HFFc6 (cell line): Measurements from ENCODE around the gene ULBP1. TPM values are rescaled to one million over a fixed set of nuclear protein-coding genes. Genes with fewer than 3 reads are reported as not detected.
"Not testable (repeated sequence)": the region's sequence is repeated elsewhere in the genome, so short reads cannot be mapped to it uniquely, and the experiment has no call there.

Experiments used
- DNase-seq: peaks from one replicate; pipeline ENCODE4 v3.0.0-alpha.2; 2018
- H3K27ac Mint-ChIP-seq: 2 replicates; pipeline ENCODE4 v1.8.0; 2020; ENCODE audit warnings: mild to moderate bottlenecking, mixed read lengths
- H3K27me3 Mint-ChIP-seq: 2 replicates; pipeline ENCODE4 v1.8.0; 2021; ENCODE audit warnings: mild to moderate bottlenecking, moderate library complexity, mixed read lengths; ENCODE audit not compliant: insufficient read depth
- H3K36me3 Mint-ChIP-seq: 2 replicates; pipeline ENCODE4 v1.8.0; 2021; ENCODE audit warnings: low read depth, mixed read lengths
- H3K4me1 Mint-ChIP-seq: 2 replicates; pipeline ENCODE4 v1.8.0; 2020; ENCODE audit warnings: low read depth, mixed read lengths
- H3K4me3 Mint-ChIP-seq: 2 replicates; pipeline ENCODE4 v1.8.0; 2020; ENCODE audit warnings: mild to moderate bottlenecking, moderate library complexity, mixed read lengths
- H3K9me3 Mint-ChIP-seq: 2 replicates; pipeline ENCODE4 v1.8.0; 2020; ENCODE audit warnings: mild to moderate bottlenecking, mixed read lengths
- CTCF ChIP-seq: fragments of 200-600 bp; sonication (generic); IDR thresholded peaks from 2 replicates; pipeline ENCODE4 v1.5.0; 2021; ENCODE audit warnings: antibody characterized with exemption, mild to moderate bottlenecking
- total RNA-seq, 6 experiments: library from RNA; stranded (reverse); fragmentation: NEBNext Ultra II Directional; extraction: Animal tissue kit (Norgen Biotek cat#: 25700); gene quantifications; 2 replicates in 1 of 6; 3 replicates in 5 of 6; pipeline ENCODE4 v1.2.3, GENCODE V29; 2021

The ULBP1 gene
- total RNA-seq, 6 experiments from 2014 or later: 8.6 to 12.7 (median 9.8) TPM

- no peak for TF ChIP-seq CTCF
- peaks cover 30% of the 10 kb centered on the region for H3K4me1 Mint-ChIP-seq
- DNase-seq: no peak
- peaks cover 15% of the 10 kb centered on the region for H3K27me3 Mint-ChIP-seq
- H3K4me3 Mint-ChIP-seq: no peak overlapping the region
- peaks cover 14% of the 10 kb centered on the region for H3K36me3 Mint-ChIP-seq
- H3K9me3 Mint-ChIP-seq: no peaks in the 10 kb centered on the region
- H3K27ac Mint-ChIP-seq: no peak overlapping the region
Observed at GRCh38 chr6:149967591-149967990, 3.8 kb downstream of the ULBP1 start.

GRCh38 chr6:149967999-149968398, 4.3 kb downstream of the ULBP1 start:
- peaks cover 14% of the 10 kb centered on the region for H3K36me3 Mint-ChIP-seq
- not testable (repeated sequence) for DNase-seq, H3K27ac Mint-ChIP-seq, H3K9me3 Mint-ChIP-seq, H3K4me3 Mint-ChIP-seq
- peaks cover 16% of the 10 kb centered on the region for H3K27me3 Mint-ChIP-seq
- peaks cover 26% of the 10 kb centered on the region for H3K4me1 Mint-ChIP-seq

GRCh38 chr6:149968909-149969308, 5.2 kb downstream of the ULBP1 start:
- peaks cover 17% of the 10 kb centered on the region for H3K27me3 Mint-ChIP-seq
- not testable (repeated sequence) for H3K9me3 Mint-ChIP-seq, H3K4me3 Mint-ChIP-seq, H3K27ac Mint-ChIP-seq, DNase-seq
- peaks cover 18% of the 10 kb centered on the region for H3K4me1 Mint-ChIP-seq
- H3K36me3 Mint-ChIP-seq: peaks cover 14% of the 10 kb centered on the region

GRCh38 chr6:149969635-149970034, 5.9 kb downstream of the ULBP1 start:
- Mint-ChIP-seq H3K9me3 (no peaks in the 10 kb centered on the region), H3K4me1 (peaks cover 12% of the 10 kb centered on the region), H3K27ac (no peak overlapping the region), H3K4me3 (no peak overlapping the region), H3K36me3 (peaks cover 9% of the 10 kb centered on the region), H3K27me3 (peaks cover 12% of the 10 kb centered on the region)
- TF ChIP-seq CTCF: no peak
- no peak for DNase-seq

- not testable (repeated sequence) for H3K4me1 Mint-ChIP-seq, DNase-seq, H3K9me3 Mint-ChIP-seq, H3K27ac Mint-ChIP-seq, H3K36me3 Mint-ChIP-seq, H3K4me3 Mint-ChIP-seq
- H3K27me3 Mint-ChIP-seq: peaks cover 34% of the 10 kb centered on the region
Observed at GRCh38 chr6:149974394-149974793, 10.7 kb downstream of the ULBP1 start.

- H3K27me3 Mint-ChIP-seq: peaks cover 35% of the 10 kb centered on the region
- no peaks in the 10 kb centered on the region for H3K9me3 Mint-ChIP-seq
- no peak for DNase-seq
- no peaks in the 10 kb centered on the region for H3K4me1 Mint-ChIP-seq
- H3K4me3 Mint-ChIP-seq: no peak overlapping the region
- TF ChIP-seq CTCF: no peak
- H3K27ac Mint-ChIP-seq: no peak overlapping the region
- peaks cover 5% of the 10 kb centered on the region for H3K36me3 Mint-ChIP-seq
Observed at GRCh38 chr6:149974825-149975224, 11.1 kb downstream of the ULBP1 start.

GRCh38 chr6:149975400-149975799, 11.7 kb downstream of the ULBP1 start:
- H3K4me3 Mint-ChIP-seq: no peak overlapping the region
- H3K27me3 Mint-ChIP-seq: peaks cover 40% of the 10 kb centered on the region
- no peak for TF ChIP-seq CTCF
- DNase-seq: no peak
- no peaks in the 10 kb centered on the region for H3K4me1 Mint-ChIP-seq
- no peak overlapping the region for H3K27ac Mint-ChIP-seq
- peaks cover 1% of the 10 kb centered on the region for H3K36me3 Mint-ChIP-seq
- H3K9me3 Mint-ChIP-seq: no peaks in the 10 kb centered on the region
